Heart left ventricle (tissue), 16 donors: ENCODE data around the gene PKDCC. TPM values are rescaled to one million over a fixed set of nuclear protein-coding genes. Genes with fewer than 3 reads are reported as not detected.

Source experiments
- ATAC-seq, 4 donors: fragments of 200-7000 bp; cut with Tn5 transposase; one replicate each; pipeline ENCODE4 v1.9.1; 2020 to 2022; ENCODE audit warnings: moderate library complexity in 4 of 4, mild to moderate bottlenecking in 3 of 4, moderate number of reproducible peaks in 1 of 4
- DNase-seq, 5 donors: peaks; one replicate each; pipeline ENCODE4 v3.0.0-alpha.2; 2020
- H3K27ac ChIP-seq, 12 donors: fragments of 200-600 bp; sonication (generic) in 4 of 12; one replicate each; pipeline versions ENCODE4 v1.5.0 to v1.8.0; 2016 to 2022; ENCODE audit warnings: mild to moderate bottlenecking in 2 of 12
- H3K27me3 ChIP-seq, 9 donors: fragments of 200-600 bp; sonication (generic) in 2 of 9; one replicate each; pipeline versions ENCODE4 v1.5.1 to v1.8.0; 2016 to 2022; ENCODE audit warnings: mild to moderate bottlenecking in 3 of 9
- H3K36me3 ChIP-seq, 9 donors: fragments of 200-600 bp; sonication (generic) in 2 of 9; one replicate each; pipeline versions ENCODE4 v1.5.0 to v1.8.0; 2018 to 2022; ENCODE audit warnings: mild to moderate bottlenecking in 2 of 9
- H3K4me1 ChIP-seq, 12 donors: fragments of 200-600 bp; sonication (generic) in 4 of 12; one replicate each; pipeline versions ENCODE4 v1.5.0 to v1.8.0; 2016 to 2022; ENCODE audit warnings: mild to moderate bottlenecking in 3 of 12
- H3K4me3 ChIP-seq, 12 donors: fragments of 200-600 bp; sonication (generic) in 4 of 12; one replicate each; pipeline versions ENCODE4 v1.5.0 to v1.8.0; 2017 to 2022; ENCODE audit warnings: mild to moderate bottlenecking in 9 of 12, moderate library complexity in 4 of 12
- H3K9me3 ChIP-seq, 12 donors: fragments of 200-600 bp; sonication (generic) in 4 of 12; one replicate each; pipeline versions ENCODE4 v1.5.0 to v1.8.0; 2016 to 2022; ENCODE audit warnings: mild to moderate bottlenecking in 1 of 12
- POLR2A ChIP-seq, 2 donors: fragments of 450-650 bp; IDR thresholded peaks; one replicate each; pipeline ENCODE4 v1.6.1; 2017; ENCODE audit warnings: antibody characterized with exemption in 2 of 2, mild to moderate bottlenecking in 2 of 2, moderate library complexity in 2 of 2
- WGBS, 4 donors: extraction: QIAGEN DNeasy Blood & Tissue Kit in 2 of 4; methylation state at CpG; one replicate each; pipeline versions ENCODE4 v1.1.5 to v1.1.7; 2013 to 2018; 5-methylcytosine and 5-hydroxymethylcytosine counted together
- intact Hi-C, 10 donors: fragments of 100-400 bp; cut with DNase I; formaldehyde crosslinking; loops; one replicate each; pipeline versions ENCODE4 v1.11.1 to v1.14.2; 2022
- polyA plus RNA-seq, 2 donors: library from polyadenylated mRNA; stranded (reverse); fragments of 200-250 nt; gene quantifications; one replicate each; pipeline ENCODE4 v1.2.3, GENCODE V29; 2013
- total RNA-seq, 9 donors: library from RNA; depleted of rRNA in 2 of 9; stranded (reverse); fragments of >200 nt in 2 of 9; fragmentation: NEBNext Ultra II Directional in 3 of 9; extraction: Animal tissue kit (Norgen Biotek cat#: 25700) in 3 of 9; gene quantifications; one replicate each; pipeline versions ENCODE4 v1.1.0 to v1.2.4, GENCODE V29; 2016 to 2023
- TF ChIP-seq, protein P1 (sequence below), 12 donors: fragments of 200-600 bp; sonication (generic) in 4 of 12; IDR thresholded peaks; one replicate each; pipeline versions ENCODE4 v1.5.0 to v1.8.0; 2018 to 2022; ENCODE audit warnings: antibody characterized with exemption in 12 of 12, mild to moderate bottlenecking in 5 of 12
- donor health status: ischemic (EF 13 %, LVEDD 7.1; RV severe dilation, severe dysfunction).
- donor health status: healthy with polysubstance abuse.
- donor health status: DM: no; HTN: yes; CAD: no.
- donor health status: DM: no; HTN: no; CAD: no.
- donor health status: ischemic (EF 25% LVEDD 6.9; RV normal size, moderate dysfunction).
- donor health status: ischemic (EF 25% LVEDD 5.7; RV mildly dilated, moderate dysfunction).
- donor health status: healthy.
- donor health status: DM: yes; HTN: yes; CAD: no.
- donor health status: ischemic (EF 35%, LVEDD 5.7; RV mildly dilated, moderate dysfunction).
- donor health status: nonischemic (EF 11% LVEDD 7.7; RV severe dilation, severe dysfunction).
- donor health status: DM: yes; HTN: yes; CAD: no.
- donor health status: PGD.
- donor health status: ischemic (EF 29% LVEDD 5.4; RV normal size, mild dysfunction).
- donor health status: nonischemic (EF 23%, LVEDD 6.1; RV moderate dilation, normal function).

Gene PKDCC
- total and polyA plus RNA-seq, 11 donors: 22.7 to 124 (median 53.2) TPM

DNA sequence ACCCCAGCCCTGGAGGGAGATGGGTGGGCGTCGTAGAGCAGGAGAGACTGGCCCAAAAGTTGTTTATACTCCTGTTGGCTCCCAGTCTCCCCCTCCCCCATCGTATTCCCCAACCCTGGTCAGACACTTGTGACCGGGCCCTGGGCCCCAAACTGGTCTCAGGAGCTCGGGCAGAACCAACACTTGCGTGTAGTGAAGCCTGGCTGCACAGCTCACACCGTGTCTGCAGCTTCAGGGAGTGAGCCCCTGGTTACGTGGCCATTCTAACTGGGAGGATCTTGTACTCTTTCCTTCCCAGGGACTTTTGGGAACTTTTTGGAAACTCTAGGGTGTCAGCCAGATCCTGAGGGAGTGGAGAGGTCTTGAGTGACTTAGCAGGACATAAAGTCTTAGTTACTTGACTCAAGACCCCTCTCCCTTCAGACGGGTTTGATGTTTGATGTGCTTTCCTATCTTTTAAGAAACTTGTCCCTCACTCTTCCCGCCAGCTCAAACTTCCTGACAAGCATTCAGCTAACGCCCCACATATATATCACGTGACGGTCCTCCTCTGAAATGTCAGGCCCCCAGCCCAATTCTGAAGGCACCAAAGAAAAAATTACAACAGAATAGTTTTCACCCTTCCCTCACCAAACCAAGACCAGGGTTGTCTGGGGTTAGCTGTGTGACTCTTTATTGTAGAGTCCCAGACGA is 2.3 kb downstream of the PKDCC start:
- WGBS, 4 donors: 19 to 38% (median 32%) methylated on average over 14 of the region's 14 CpGs
- Histone ChIP-seq H3K4me3 (peak overlapping the region; percentile 66 to 96 (median 80)), H3K9me3 (no peaks in the 10 kb centered on the region), H3K27ac (peak overlapping the region; percentile 68 to 95 (median 89)), H3K36me3 (peaks cover 0 to 27% (median 3%) of the 10 kb centered on the region in 9 donors), H3K27me3 (peaks cover 0 to 38% (median 0%) of the 10 kb centered on the region in 9 donors), H3K4me1 (peaks cover 12 to 85% (median 46%) of the 10 kb centered on the region in 12 donors)
- ATAC-seq (peak in 1 of 4 donors; percentile 6), DNase-seq (peak in 2 of 5 donors; percentile 48 to 63)
- TF ChIP-seq POLR2A (IDR thresholded peaks at IDR 0.05): no peak
- TF ChIP-seq, protein P1, sequence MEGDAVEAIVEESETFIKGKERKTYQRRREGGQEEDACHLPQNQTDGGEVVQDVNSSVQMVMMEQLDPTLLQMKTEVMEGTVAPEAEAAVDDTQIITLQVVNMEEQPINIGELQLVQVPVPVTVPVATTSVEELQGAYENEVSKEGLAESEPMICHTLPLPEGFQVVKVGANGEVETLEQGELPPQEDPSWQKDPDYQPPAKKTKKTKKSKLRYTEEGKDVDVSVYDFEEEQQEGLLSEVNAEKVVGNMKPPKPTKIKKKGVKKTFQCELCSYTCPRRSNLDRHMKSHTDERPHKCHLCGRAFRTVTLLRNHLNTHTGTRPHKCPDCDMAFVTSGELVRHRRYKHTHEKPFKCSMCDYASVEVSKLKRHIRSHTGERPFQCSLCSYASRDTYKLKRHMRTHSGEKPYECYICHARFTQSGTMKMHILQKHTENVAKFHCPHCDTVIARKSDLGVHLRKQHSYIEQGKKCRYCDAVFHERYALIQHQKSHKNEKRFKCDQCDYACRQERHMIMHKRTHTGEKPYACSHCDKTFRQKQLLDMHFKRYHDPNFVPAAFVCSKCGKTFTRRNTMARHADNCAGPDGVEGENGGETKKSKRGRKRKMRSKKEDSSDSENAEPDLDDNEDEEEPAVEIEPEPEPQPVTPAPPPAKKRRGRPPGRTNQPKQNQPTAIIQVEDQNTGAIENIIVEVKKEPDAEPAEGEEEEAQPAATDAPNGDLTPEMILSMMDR (IDR thresholded peaks at IDR 0.05): no peak
- intact Hi-C loops: loop anchor here in 5 of 10 donors (5.0 kb wide), 4 partner anchors 103 to 128 kb away; no protein-coding TSS in a partner anchor

DNA sequence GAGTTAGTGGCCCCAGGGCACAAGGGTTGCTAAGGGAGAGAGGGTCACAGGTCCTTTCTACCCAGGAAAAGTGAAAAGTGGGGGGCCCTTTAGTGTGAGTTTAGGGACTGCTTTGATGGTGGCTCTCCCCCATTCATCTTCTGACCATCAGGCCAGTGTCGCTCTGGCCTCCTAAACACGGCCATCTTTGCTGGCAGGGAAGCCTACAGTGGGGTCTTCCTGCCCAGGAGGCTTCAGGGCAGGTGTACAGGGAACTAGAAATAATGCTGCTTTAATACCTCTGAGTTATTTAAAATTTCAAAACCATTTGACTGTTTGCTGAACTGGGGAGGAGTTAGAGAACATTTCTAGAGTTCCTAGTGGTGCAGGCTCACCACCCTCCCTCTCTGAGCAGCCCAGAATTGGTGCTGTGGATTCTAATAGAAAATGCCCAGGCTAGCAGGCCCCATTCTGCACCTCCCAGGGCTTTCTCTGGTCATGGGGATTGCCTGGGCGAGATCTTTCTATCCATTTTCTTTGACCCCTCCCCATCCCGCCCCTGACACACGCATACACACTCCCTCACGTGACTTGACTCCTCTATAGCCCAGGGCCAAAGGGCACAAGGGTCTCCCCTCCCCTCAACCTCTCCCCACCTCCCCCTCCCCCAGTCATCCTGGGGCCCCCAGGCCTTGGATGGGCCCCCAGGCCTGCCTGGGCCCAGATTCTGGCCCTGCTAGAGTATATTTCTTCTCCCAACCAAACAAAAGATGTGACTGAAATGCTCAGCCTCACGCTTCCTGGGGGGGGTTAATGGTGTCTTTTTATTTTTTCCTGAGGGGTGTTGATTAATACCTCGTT is 3.1 kb downstream of the PKDCC start:
- no peaks in the 10 kb centered on the region for H3K9me3 ChIP-seq
- peak overlapping the region; percentile 66 to 96 (median 80) for H3K4me3 ChIP-seq
- TF ChIP-seq POLR2A (IDR thresholded peaks at IDR 0.05): no peak
- TF ChIP-seq, protein P1 (IDR thresholded peaks at IDR 0.05): no peak
- H3K27ac ChIP-seq: peak overlapping the region; percentile 25 to 95 (median 89)
- peaks cover 0 to 32% (median 0%) of the 10 kb centered on the region in 9 donors for H3K27me3 ChIP-seq
- ATAC-seq (no peak), DNase-seq (peak in 1 of 5 donors; percentile 18)
- intact Hi-C loops: loop anchor here in 5 of 10 donors (5.0 kb wide), 4 partner anchors 104 to 129 kb away; no protein-coding TSS in a partner anchor
- 48 to 63% (median 52%) methylated on average over 8 of the region's 8 CpGs for WGBS, 4 donors
- peaks cover 0 to 34% (median 6%) of the 10 kb centered on the region in 9 donors for H3K36me3 ChIP-seq
- peaks cover 14 to 87% (median 53%) of the 10 kb centered on the region in 12 donors for H3K4me1 ChIP-seq

DNA sequence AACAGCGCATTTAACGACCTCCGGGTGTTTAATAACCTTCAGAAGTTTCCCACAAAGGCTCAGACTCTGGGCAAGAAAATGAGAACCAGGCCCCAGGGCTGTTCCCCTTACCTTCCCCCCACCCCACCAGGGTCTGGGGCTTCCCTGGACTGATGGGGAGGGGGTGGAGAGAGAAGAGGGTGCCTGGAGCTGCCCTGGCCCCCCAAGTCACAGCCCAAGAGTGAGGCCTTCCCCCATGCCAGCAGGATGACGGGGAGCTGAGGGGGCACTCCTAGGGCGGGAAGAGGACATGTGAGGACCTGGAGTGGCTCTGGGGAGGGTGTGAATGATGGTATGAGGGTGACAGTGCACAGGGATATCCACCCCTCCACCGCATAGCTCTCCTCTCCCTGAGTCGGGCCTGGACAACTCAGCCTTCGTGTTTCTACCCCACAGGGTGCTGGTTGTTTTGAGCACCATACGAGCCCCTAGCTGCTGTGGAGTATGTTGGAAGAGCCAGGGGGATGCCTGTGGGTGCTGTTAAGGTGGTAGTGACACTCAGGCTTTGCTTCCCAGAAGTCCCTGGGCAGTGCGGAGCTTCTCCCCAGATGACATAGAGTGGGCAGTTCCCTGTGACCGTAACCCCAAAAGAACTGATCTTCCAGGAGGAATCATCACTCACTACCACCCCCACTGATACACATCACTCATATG is 3.9 kb downstream of the PKDCC start:
- Histone ChIP-seq H3K4me1 (peaks cover 17 to 87% (median 57%) of the 10 kb centered on the region in 12 donors), H3K4me3 (peak overlapping the region in 11 of 12 donors; percentile 7 to 96 (median 76)), H3K27ac (peak overlapping the region in 11 of 12 donors; percentile 68 to 95 (median 90)), H3K9me3 (no peaks in the 10 kb centered on the region), H3K36me3 (peaks cover 0 to 42% (median 8%) of the 10 kb centered on the region in 9 donors), H3K27me3 (peaks cover 0 to 26% (median 0%) of the 10 kb centered on the region in 9 donors)
- DNase-seq (peak in 2 of 5 donors; percentile 26 to 32), ATAC-seq (no peak)
- intact Hi-C loops: loop anchor here in 5 of 10 donors (5.0 kb wide), 4 partner anchors 104 to 129 kb away; no protein-coding TSS in a partner anchor
- TF ChIP-seq POLR2A (IDR thresholded peaks at IDR 0.05): no peak
- TF ChIP-seq, protein P1 (IDR thresholded peaks at IDR 0.05): no peak
- 32 to 56% (median 51%) methylated on average over 9 to 11 of the region's 11 CpGs for WGBS, 4 donors
